Endothelial cell of umbilical vein (primary cell): ENCODE measurements around the gene NEDD9. TPM values are rescaled to one million over a fixed set of nuclear protein-coding genes. Genes with fewer than 3 reads are reported as not detected.

ENCODE experiments used
- BruUV-seq: library from RNA; stranded (reverse); fragments of 400-500 nt; replicated peaks from 2 replicates; lab custom pipeline; 2021; lab: Mats Ljungman, UMichigan
- CTCF ChIA-PET: fragments of 300-600, 350-600 bp; sonication (Branson Sonifier 250); formaldehyde crosslinking; loops from one replicate; lab custom pipeline; 2021; ENCODE audit warnings: antibody characterized with exemption, inconsistent platforms; lab: Charles Lee
- POLR2A ChIA-PET: fragments of 300-600, 350-600 bp; sonication (Branson Sonifier 250); formaldehyde crosslinking; loops from one replicate; lab custom pipeline; 2021; ENCODE audit warnings: antibody characterized with exemption, inconsistent platforms; lab: Charles Lee
- DNase-seq: peaks from one replicate; pipeline ENCODE4 v3.0.0-alpha.2; 2011; ENCODE audit warnings: low read depth, low spot score
- FAIRE-seq: peaks from 2 replicates; lab custom pipeline; 2011; peaks lifted over from hg19 to GRCh38; lab: Jason Lieb, UNC
- H2AFZ ChIP-seq: 2 replicates; pipeline ENCODE4 v1.6.0; 2012; ENCODE audit warnings: low read depth, low read length, control low read depth, inconsistent platforms
- H3K27ac ChIP-seq: 2 replicates; pipeline ENCODE4 v1.5.1; 2011; ENCODE audit warnings: low read depth, mild to moderate bottlenecking, control low read depth, low read length, moderate library complexity; ENCODE audit not compliant: insufficient read depth
- H3K27me3 ChIP-seq, 2 experiments: 2 replicates each; pipeline versions ENCODE4 v1.6.0 to v1.6.1; 2011; ENCODE audit warnings: low read length in 2 of 2, mixed read lengths in 1 of 2; ENCODE audit not compliant: control insufficient read depth in 2 of 2, insufficient read depth in 2 of 2
- H3K36me3 ChIP-seq, 2 experiments: 2 replicates in 1 of 2; 3 replicates in 1 of 2; pipeline ENCODE4 v1.5.1; 2011; ENCODE audit warnings: low read length in 2 of 2, mild to moderate bottlenecking in 1 of 2, moderate library complexity in 1 of 2; ENCODE audit not compliant: control insufficient read depth in 2 of 2, insufficient read depth in 2 of 2; ENCODE audit errors: extremely low read depth in 1 of 2
- H3K4me1 ChIP-seq: 3 replicates; pipeline ENCODE4 v1.5.1; 2011; ENCODE audit warnings: mild to moderate bottlenecking, low read length; ENCODE audit not compliant: control insufficient read depth, insufficient read depth; ENCODE audit errors: extremely low read depth
- H3K4me2 ChIP-seq: 2 replicates; pipeline ENCODE4 v1.6.1; 2011; ENCODE audit warnings: low read length, control low read depth, mixed read lengths; ENCODE audit not compliant: insufficient read depth
- H3K4me3 ChIP-seq, 3 experiments: fragments of 200-600 bp in 1 of 3; sonication (generic), shearing (Covaris generic) in 1 of 3; replicated peaks in 1 of 3; 2 replicates each; pipeline ENCODE4 v1.5.1; 2011 to 2016; ENCODE audit warnings: control low read depth in 3 of 3, low read length in 3 of 3, mild to moderate bottlenecking in 2 of 3, inconsistent platforms in 1 of 3, low read depth in 1 of 3, moderate library complexity in 1 of 3; ENCODE audit not compliant: insufficient read depth in 1 of 3
- H3K79me2 ChIP-seq: 2 replicates; pipeline ENCODE4 v1.6.0; 2012; ENCODE audit warnings: low read length, inconsistent platforms; ENCODE audit not compliant: control insufficient read depth, insufficient read depth
- H3K9ac ChIP-seq: replicated peaks from 2 replicates; pipeline ENCODE3; 2011; ENCODE audit warnings: low read length, control low read depth; ENCODE audit not compliant: insufficient read depth; ENCODE audit errors: extremely low read depth
- H3K9me1 ChIP-seq: replicated peaks from 3 replicates; pipeline ENCODE4 v1.6.0; 2011; ENCODE audit warnings: mild to moderate bottlenecking, low read length; ENCODE audit not compliant: control insufficient read depth, insufficient read depth; ENCODE audit errors: extremely low read depth
- H3K9me3 ChIP-seq: replicated peaks from 2 replicates; pipeline ENCODE4 v1.5.1; 2012; ENCODE audit warnings: low read length, inconsistent platforms; ENCODE audit not compliant: control insufficient read depth, insufficient read depth
- H4K20me1 ChIP-seq: replicated peaks from 2 replicates; pipeline ENCODE3; 2011; ENCODE audit warnings: mild to moderate bottlenecking, low read length; ENCODE audit not compliant: control insufficient read depth, insufficient read depth; ENCODE audit errors: extremely low read depth
- EZH2 ChIP-seq: IDR thresholded peaks from 2 replicates; pipeline ENCODE4 v1.6.1; 2012; ENCODE audit warnings: borderline replicate concordance, low read depth, mild to moderate bottlenecking, moderate library complexity, low read length, inconsistent platforms; ENCODE audit not compliant: severe bottlenecking
- POLR2AphosphoS5 ChIP-seq: IDR thresholded peaks from 2 replicates; pipeline ENCODE4 v1.6.1; 2012; ENCODE audit warnings: low read depth, mild to moderate bottlenecking, control low read depth, low read length, moderate library complexity; ENCODE audit not compliant: insufficient read depth
- dilution Hi-C: fragments of 300-500 bp; cut with MboI; formaldehyde crosslinking; loops from one replicate; pipeline ENCODE4 v1.15.0; 2019; ENCODE audit warnings: low sequenced_read_pairs; ENCODE audit not compliant: extremely low pct_ligation_motif_present
- intact Hi-C: fragments of 100-400 bp; cut with micrococcal nuclease; formaldehyde crosslinking; loops from one replicate; pipeline ENCODE4 v1.10.0; 2022
- polyA plus RNA-seq, 4 experiments: library from polyadenylated mRNA; depleted of rRNA in 3 of 4; stranded (reverse) in 3 of 4; unstranded in 1 of 4; fragments of >200 nt; gene quantifications; 2 replicates each; pipeline versions ENCODE4 v1.2.1 to v1.2.3, GENCODE V29; 2011 to 2012; ENCODE audit warnings: missing spikeins in 1 of 4
- total RNA-seq: library from RNA; stranded (reverse); gene quantifications from 2 replicates; pipeline ENCODE4 v1.2.3, GENCODE V29; 2021
- TF ChIP-seq, protein P1 (sequence below): IDR thresholded peaks from 2 replicates; pipeline ENCODE4 v1.6.1; 2011; ENCODE audit not compliant: insufficient read depth, insufficient read length
- TF ChIP-seq, protein P2 (sequence below), 2 donors: IDR thresholded peaks; 1 replicate in 1 of 2; 2 replicates in 1 of 2; pipeline ENCODE4 v1.5.1; 2011; ENCODE audit warnings: low read length in 2 of 2, mild to moderate bottlenecking in 2 of 2, moderate library complexity in 2 of 2, control low read depth in 1 of 2, inconsistent platforms in 1 of 2, low read depth in 1 of 2; ENCODE audit not compliant: insufficient read depth in 1 of 2; ENCODE audit errors: extremely low read depth in 1 of 2

Gene NEDD9
- total and polyA plus RNA-seq, 2 donors (not counting 3 experiments of a cell fraction or from before 2014, with no cell fraction given) = 55.2 to 61.0 TPM

DNA sequence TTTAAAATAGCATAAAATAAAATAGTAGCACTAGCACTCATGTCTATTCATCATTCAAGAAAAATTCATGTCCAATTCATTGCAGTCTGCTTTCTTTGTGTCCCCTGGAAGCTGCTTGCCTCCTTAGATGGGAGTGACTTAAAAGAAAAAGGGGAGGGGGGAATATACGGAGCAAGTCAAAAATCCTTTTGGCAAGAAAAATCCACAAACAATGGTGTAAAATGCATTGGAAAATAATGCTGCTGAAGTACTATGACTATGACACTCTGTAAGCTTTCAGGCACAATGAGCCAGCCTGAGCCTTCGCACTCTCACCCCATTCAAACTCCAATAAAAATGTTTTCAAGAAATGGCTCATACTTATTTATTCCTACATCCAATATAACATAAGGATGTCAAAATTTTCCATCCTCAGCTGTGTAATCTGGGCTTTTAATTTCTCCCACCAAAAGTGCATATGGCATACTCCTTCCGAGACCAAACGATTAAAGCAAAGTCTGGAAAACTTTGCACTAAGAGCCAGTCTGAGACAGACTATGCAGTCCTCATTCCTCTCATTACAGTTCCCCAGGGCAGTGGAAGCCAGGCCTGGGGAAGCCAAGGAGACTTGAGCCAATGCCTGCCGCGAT is 790 bp downstream of the NEDD9 start:
- Histone ChIP-seq H4K20me1 (no peaks in the 10 kb centered on the region), H3K27me3 (no peaks in the 10 kb centered on the region), H2AFZ (no peak overlapping the region), H3K9me1 (no peaks in the 10 kb centered on the region), H3K36me3 (no peaks in the 10 kb centered on the region), H3K4me1 (peaks cover 36% of the 10 kb centered on the region), H3K27ac (peak overlapping the region; percentile 93), H3K9me3 (no peaks in the 10 kb centered on the region), H3K79me2 (peaks cover 57% of the 10 kb centered on the region), H3K9ac (peak overlapping the region; percentile 99), H3K4me3 (peak overlapping the region; percentile 69 to 93 (median 70)), H3K4me2 (peak overlapping the region; percentile 81)
- intact Hi-C loops = loop anchor here (1.0 to 5.0 kb wide), 15 partner anchors 20 to 265 kb away; no protein-coding TSS in a partner anchor
- DNase-seq = peak; percentile 73
- ChIA-PET CTCF (interaction anchor here (0.6 to 4.7 kb wide), 19 partner anchors 10 to 277 kb away, joined by 3 to 45 read pairs (median 4); no protein-coding TSS in a partner anchor), POLR2A (interaction anchor here (1.0 to 3.1 kb wide), 16 partner anchors 9 to 178 kb away, joined by 3 to 19 read pairs (median 6); partner anchors contain the start of gene SMIM13)
- BruUV-seq = no TSS peak
- peak; percentile 66 for FAIRE-seq
- dilution Hi-C loops = no loop called here
- TF ChIP-seq POLR2AphosphoS5 = no peak
- TF ChIP-seq EZH2 = no peak
- TF ChIP-seq, protein P1, sequence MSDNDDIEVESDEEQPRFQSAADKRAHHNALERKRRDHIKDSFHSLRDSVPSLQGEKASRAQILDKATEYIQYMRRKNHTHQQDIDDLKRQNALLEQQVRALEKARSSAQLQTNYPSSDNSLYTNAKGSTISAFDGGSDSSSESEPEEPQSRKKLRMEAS = no peak
- TF ChIP-seq, protein P2, sequence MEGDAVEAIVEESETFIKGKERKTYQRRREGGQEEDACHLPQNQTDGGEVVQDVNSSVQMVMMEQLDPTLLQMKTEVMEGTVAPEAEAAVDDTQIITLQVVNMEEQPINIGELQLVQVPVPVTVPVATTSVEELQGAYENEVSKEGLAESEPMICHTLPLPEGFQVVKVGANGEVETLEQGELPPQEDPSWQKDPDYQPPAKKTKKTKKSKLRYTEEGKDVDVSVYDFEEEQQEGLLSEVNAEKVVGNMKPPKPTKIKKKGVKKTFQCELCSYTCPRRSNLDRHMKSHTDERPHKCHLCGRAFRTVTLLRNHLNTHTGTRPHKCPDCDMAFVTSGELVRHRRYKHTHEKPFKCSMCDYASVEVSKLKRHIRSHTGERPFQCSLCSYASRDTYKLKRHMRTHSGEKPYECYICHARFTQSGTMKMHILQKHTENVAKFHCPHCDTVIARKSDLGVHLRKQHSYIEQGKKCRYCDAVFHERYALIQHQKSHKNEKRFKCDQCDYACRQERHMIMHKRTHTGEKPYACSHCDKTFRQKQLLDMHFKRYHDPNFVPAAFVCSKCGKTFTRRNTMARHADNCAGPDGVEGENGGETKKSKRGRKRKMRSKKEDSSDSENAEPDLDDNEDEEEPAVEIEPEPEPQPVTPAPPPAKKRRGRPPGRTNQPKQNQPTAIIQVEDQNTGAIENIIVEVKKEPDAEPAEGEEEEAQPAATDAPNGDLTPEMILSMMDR (IDR thresholded peaks at IDR 0.05; ENCODE audit: extremely low read depth in 1 of 2, insufficient read depth in 1 of 2, low read depth in 1 of 2, low read length in 2 of 2) = no peak
